Coronary artery (tissue), 2 donors: Measurements from ENCODE around the gene SLC22A5.

ENCODE experiments used
- DNase-seq: peaks from one replicate; pipeline ENCODE4 v3.0.0-alpha.2; 2017; ENCODE audit warnings: low spot score
- H3K27ac ChIP-seq, 2 donors: fragments of 200-600 bp; sonication (generic); one replicate each; pipeline ENCODE4 v1.5.1; 2016 to 2019
- H3K4me3 ChIP-seq: fragments of 200-600 bp; sonication (generic); 2 replicates; pipeline ENCODE4 v1.5.1; 2016; ENCODE audit warnings: mild to moderate bottlenecking, moderate library complexity
- CTCF ChIP-seq: fragments of 200-600 bp; sonication (generic); IDR thresholded peaks from one replicate; pipeline ENCODE4 v1.5.1; 2019; ENCODE audit warnings: antibody characterized with exemption

The SLC22A5 gene

GRCh38 chr5:132405646-132406045, 36.1 kb downstream of the SLC22A5 start:
- TF ChIP-seq CTCF = no peak
- no peak overlapping the region for H3K4me3 ChIP-seq
- peak; percentile 4 for DNase-seq
- no peak overlapping the region for H3K27ac ChIP-seq

- no peak overlapping the region for H3K4me3 ChIP-seq
- no peak for TF ChIP-seq CTCF
- H3K27ac ChIP-seq = no peak overlapping the region
- peak; percentile 50 for DNase-seq
Observed at GRCh38 chr5:132406144-132406783, 36.8 kb downstream of the SLC22A5 start.

GRCh38 chr5:132407970-132408369, 38.5 kb downstream of the SLC22A5 start:
- peak; percentile 40 for DNase-seq
- H3K27ac ChIP-seq = peak overlapping the region in 1 of 2 donors; percentile 99
- TF ChIP-seq CTCF = no peak
- H3K4me3 ChIP-seq = no peak overlapping the region

- Histone ChIP-seq H3K4me3 (no peak overlapping the region), H3K27ac (peak overlapping the region in 1 of 2 donors; percentile 99)
- peak; percentile 36 for DNase-seq
- TF ChIP-seq CTCF = no peak
Observed at GRCh38 chr5:132408456-132408855, 38.9 kb downstream of the SLC22A5 start.

GRCh38 chr5:132408965-132409364, 39.5 kb downstream of the SLC22A5 start:
- Histone ChIP-seq H3K4me3 (no peak overlapping the region), H3K27ac (peak overlapping the region in 1 of 2 donors; percentile 99)
- TF ChIP-seq CTCF = no peak
- DNase-seq = peak; percentile 50

- TF ChIP-seq CTCF = no peak
- peak; percentile 92 for DNase-seq
Observed at GRCh38 chr5:132410451-132411303, 41.2 kb downstream of the SLC22A5 start.

More at GRCh38 chr5:132410451-132411303, 41.2 kb downstream of the SLC22A5 start:
- peak overlapping the region; percentile 93 for H3K4me3 ChIP-seq
- H3K27ac ChIP-seq = peak overlapping the region; percentile 97 to 99
